ENCODE data around the gene TPST1.

DNA sequence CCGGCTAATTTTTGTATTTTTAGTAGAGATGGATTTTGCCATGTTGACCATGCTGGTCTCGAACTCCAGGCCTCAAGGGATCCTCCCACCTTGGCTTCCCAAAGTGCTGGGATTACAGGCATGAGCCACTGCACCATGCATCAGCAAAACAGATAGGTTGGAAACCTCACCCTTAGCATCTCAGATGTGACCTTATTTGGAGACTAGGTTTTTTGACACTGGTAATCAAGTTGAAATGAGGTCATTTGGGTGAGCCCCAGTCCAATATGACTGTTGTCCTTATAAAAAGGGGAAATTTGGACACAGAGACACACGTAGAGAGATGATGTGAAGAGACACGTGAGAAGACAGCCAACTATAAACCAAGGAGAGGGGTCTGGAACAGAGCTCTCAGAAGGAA, 42.5 kb upstream of the TPST1 start:
- TF ChIP-seq, protein P1, sequence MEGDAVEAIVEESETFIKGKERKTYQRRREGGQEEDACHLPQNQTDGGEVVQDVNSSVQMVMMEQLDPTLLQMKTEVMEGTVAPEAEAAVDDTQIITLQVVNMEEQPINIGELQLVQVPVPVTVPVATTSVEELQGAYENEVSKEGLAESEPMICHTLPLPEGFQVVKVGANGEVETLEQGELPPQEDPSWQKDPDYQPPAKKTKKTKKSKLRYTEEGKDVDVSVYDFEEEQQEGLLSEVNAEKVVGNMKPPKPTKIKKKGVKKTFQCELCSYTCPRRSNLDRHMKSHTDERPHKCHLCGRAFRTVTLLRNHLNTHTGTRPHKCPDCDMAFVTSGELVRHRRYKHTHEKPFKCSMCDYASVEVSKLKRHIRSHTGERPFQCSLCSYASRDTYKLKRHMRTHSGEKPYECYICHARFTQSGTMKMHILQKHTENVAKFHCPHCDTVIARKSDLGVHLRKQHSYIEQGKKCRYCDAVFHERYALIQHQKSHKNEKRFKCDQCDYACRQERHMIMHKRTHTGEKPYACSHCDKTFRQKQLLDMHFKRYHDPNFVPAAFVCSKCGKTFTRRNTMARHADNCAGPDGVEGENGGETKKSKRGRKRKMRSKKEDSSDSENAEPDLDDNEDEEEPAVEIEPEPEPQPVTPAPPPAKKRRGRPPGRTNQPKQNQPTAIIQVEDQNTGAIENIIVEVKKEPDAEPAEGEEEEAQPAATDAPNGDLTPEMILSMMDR (IDR thresholded peaks at IDR 0.05; ENCODE audit: insufficient read depth, low read depth, low read length): no peak
- no peak for TF ChIP-seq EZH2 (IDR thresholded peaks at IDR 0.05; ENCODE audit: insufficient read depth, low read length)

All from astrocyte (in vitro differentiated cells and primary cell).